ENCODE data around the gene RYR3. TPM values are rescaled to one million over a fixed set of nuclear protein-coding genes. Genes with fewer than 3 reads are reported as not detected.
A peak's percentile ranks its signal among the peaks of the same experiment; 100 is the strongest.

Gene RYR3
- polyA plus RNA-seq, 1 donor (not counting 4 experiments of a cell fraction or from before 2014, with no cell fraction given), result 0.04 TPM

GRCh38 chr15:33584797-33585196 is 274.0 kb downstream of the RYR3 start:
- dilution Hi-C loops (cut with MboI; ENCODE audit: extremely low pct_ligation_motif_present, low sequenced_read_pairs), result no loop called here

GRCh38 chr15:33586786-33587697 is 276.3 kb downstream of the RYR3 start:
- peak overlapping the region; percentile 47 for H3K9ac ChIP-seq (ENCODE audit: control insufficient read depth, extremely low read depth, insufficient read depth, low read length)
- H3K9me3 ChIP-seq (ENCODE audit: control insufficient read depth, low read depth, low read length), result no peaks in the 10 kb centered on the region
- FAIRE-seq, result peak; percentile 74
- no peaks in the 10 kb centered on the region for H3K9me1 ChIP-seq (ENCODE audit: control insufficient read depth, extremely low read depth, insufficient read depth, low read length)
- no peak for DNase-seq (ENCODE audit: low read depth, low spot score)
- H4K20me1 ChIP-seq (ENCODE audit: control insufficient read depth, extremely low read depth, insufficient read depth, low read length), result no peaks in the 10 kb centered on the region
- dilution Hi-C loops (cut with MboI; ENCODE audit: extremely low pct_ligation_motif_present, low sequenced_read_pairs), result no loop called here
- H3K36me3 ChIP-seq (ENCODE audit: control insufficient read depth in 2 of 2, extremely low read depth in 1 of 2, insufficient read depth in 2 of 2, low read length in 2 of 2), result no peaks in the 10 kb centered on the region
- no peak overlapping the region for H3K27ac ChIP-seq (ENCODE audit: control insufficient read depth, insufficient read depth, low read length)
- peaks cover 10% of the 10 kb centered on the region for H3K4me1 ChIP-seq (ENCODE audit: control insufficient read depth, extremely low read depth, insufficient read depth, low read length)
- TF ChIP-seq CTCF (optimal IDR thresholded peaks at IDR 0.05 in 1 of 3, IDR thresholded peaks at IDR 0.05 in 1 of 3, conservative IDR thresholded peaks at IDR 0.05 in 1 of 3; ENCODE audit: extremely low read depth in 1 of 3, insufficient read depth in 2 of 3, low read length in 3 of 3) (no peak), EZH2 (IDR thresholded peaks at IDR 0.05; ENCODE audit: low read length) (no peak)
- peak overlapping the region; percentile 82 for H3K4me2 ChIP-seq (ENCODE audit: control insufficient read depth, extremely low read depth, insufficient read depth, low read depth, low read length)
- peaks cover 1% of the 10 kb centered on the region for H3K27me3 ChIP-seq (ENCODE audit: control insufficient read depth, extremely low read depth, insufficient read depth, low read length)
- H3K79me2 ChIP-seq (ENCODE audit: control insufficient read depth, insufficient read depth, low read length), result no peaks in the 10 kb centered on the region
- H3K4me3 ChIP-seq (ENCODE audit: control insufficient read depth in 2 of 3, extremely low read depth in 1 of 3, insufficient read depth in 2 of 3, low read depth in 1 of 3, low read length in 3 of 3), result peak overlapping the region in 2 of 3 experiments; percentile 40 to 51
- peak overlapping the region; percentile 95 for H2AFZ ChIP-seq (ENCODE audit: control insufficient read depth, low read length)

More at GRCh38 chr15:33584797-33585196, 274.0 kb downstream of the RYR3 start:
- Histone ChIP-seq H3K9me1 (ENCODE audit: control insufficient read depth, extremely low read depth, insufficient read depth, low read length) (no peaks in the 10 kb centered on the region), H3K9me3 (ENCODE audit: control insufficient read depth, low read depth, low read length) (no peaks in the 10 kb centered on the region), H4K20me1 (ENCODE audit: control insufficient read depth, extremely low read depth, insufficient read depth, low read length) (no peaks in the 10 kb centered on the region), H3K4me3 (ENCODE audit: control insufficient read depth in 2 of 3, extremely low read depth in 1 of 3, insufficient read depth in 2 of 3, low read depth in 1 of 3, low read length in 3 of 3) (no peak overlapping the region), H3K4me2 (ENCODE audit: control insufficient read depth, extremely low read depth, insufficient read depth, low read depth, low read length) (no peak overlapping the region), H2AFZ (ENCODE audit: control insufficient read depth, low read length) (no peak overlapping the region), H3K27me3 (ENCODE audit: control insufficient read depth, extremely low read depth, insufficient read depth, low read length) (no peaks in the 10 kb centered on the region), H3K9ac (ENCODE audit: control insufficient read depth, extremely low read depth, insufficient read depth, low read length) (no peak overlapping the region), H3K36me3 (ENCODE audit: control insufficient read depth in 2 of 2, extremely low read depth in 1 of 2, insufficient read depth in 2 of 2, low read length in 2 of 2) (no peaks in the 10 kb centered on the region), H3K4me1 (ENCODE audit: control insufficient read depth, extremely low read depth, insufficient read depth, low read length) (peaks cover 20% of the 10 kb centered on the region), H3K27ac (ENCODE audit: control insufficient read depth, insufficient read depth, low read length) (no peak overlapping the region), H3K79me2 (ENCODE audit: control insufficient read depth, insufficient read depth, low read length) (no peaks in the 10 kb centered on the region)
- FAIRE-seq (no peak), DNase-seq (ENCODE audit: low read depth, low spot score) (no peak)
- TF ChIP-seq CTCF (optimal IDR thresholded peaks at IDR 0.05 in 1 of 3, IDR thresholded peaks at IDR 0.05 in 1 of 3, conservative IDR thresholded peaks at IDR 0.05 in 1 of 3; ENCODE audit: extremely low read depth in 1 of 3, insufficient read depth in 2 of 3, low read length in 3 of 3) (no peak), EZH2 (IDR thresholded peaks at IDR 0.05; ENCODE audit: low read length) (no peak)
